HepG2 (cell line): ENCODE data around the gene SAMD10. TPM values are rescaled to one million over a fixed set of nuclear protein-coding genes. Genes with fewer than 3 reads are reported as not detected.
A peak's percentile ranks its signal among the peaks of the same experiment; 100 is the strongest.

ENCODE experiments used
- ATAC-seq: fragments of 200-7000 bp; cut with Tn5 transposase; 3 replicates; pipeline ENCODE4 v1.9.1; 2020; ENCODE audit warnings: mild to moderate bottlenecking, moderate library complexity
- BruUV-seq: library from RNA; stranded (reverse); fragments of 400-500 nt; replicated peaks from 2 replicates; lab custom pipeline; 2021; lab: Mats Ljungman, UMichigan
- CTCF ChIA-PET: fragments of 300-600 bp; formaldehyde crosslinking; extraction: SDS; loops from one replicate; lab custom pipeline; 2021; ENCODE audit warnings: low total read pairs, inconsistent platforms, low intra/inter-chr PET ratio; lab: Yijun Ruan, JAX
- POLR2A ChIA-PET: fragments of 350-600 bp; sonication (Branson Sonifier 250); formaldehyde crosslinking; loops from one replicate; lab custom pipeline; 2020; ENCODE audit warnings: antibody characterized with exemption, inconsistent platforms; lab: Yijun Ruan, JAX
- DNase-seq: peaks from one replicate; pipeline ENCODE4 v3.0.0-alpha.2; 2015; ENCODE audit warnings: low spot score
- FAIRE-seq: peaks from 3 replicates; lab custom pipeline; 2011; peaks lifted over from hg19 to GRCh38; lab: Jason Lieb, UNC
- H2AFZ ChIP-seq: one replicate; pipeline ENCODE4 v1.6.1; 2011; ENCODE audit warnings: low read length, inconsistent platforms
- H3K27ac ChIP-seq: fragments of 300-600 bp; 3 replicates; pipeline ENCODE4 v1.8.0; 2011; ENCODE audit warnings: mixed run types, mild to moderate bottlenecking, mixed read lengths, low read length, inconsistent platforms; ENCODE audit not compliant: insufficient read depth; ENCODE audit errors: extremely low read length
- H3K27me3 ChIP-seq, 2 experiments: fragments of 200-600 bp in 1 of 2; 2 replicates in 1 of 2; 3 replicates in 1 of 2; pipeline versions ENCODE4 v1.6.0 to v1.8.0; 2011; ENCODE audit warnings: low read length in 2 of 2, mild to moderate bottlenecking in 2 of 2, moderate library complexity in 2 of 2, inconsistent platforms in 1 of 2; ENCODE audit not compliant: insufficient read depth in 2 of 2, control insufficient read depth in 1 of 2
- H3K36me3 ChIP-seq, 2 experiments: fragments of 200-600 bp in 1 of 2; replicated peaks in 1 of 2; 2 replicates in 1 of 2; 3 replicates in 1 of 2; pipeline versions ENCODE4 v1.5.1 to v1.8.0; 2011; ENCODE audit warnings: low read length in 2 of 2, inconsistent platforms in 1 of 2; ENCODE audit not compliant: insufficient read depth in 2 of 2, control insufficient read depth in 1 of 2
- H3K4me1 ChIP-seq: 2 replicates; pipeline ENCODE4 v1.5.1; 2012; ENCODE audit warnings: low read length, inconsistent platforms; ENCODE audit not compliant: insufficient read depth
- H3K4me2 ChIP-seq: 2 replicates; pipeline ENCODE4 v1.6.0; 2011; ENCODE audit warnings: low read depth, low read length, inconsistent platforms
- H3K4me3 ChIP-seq, 3 experiments: fragments of 200-600 bp in 1 of 3; sonication (generic), shearing (Covaris generic) in 1 of 3; replicated peaks in 1 of 3; 2 replicates each; pipeline ENCODE4 v1.5.1; 2011 to 2016; ENCODE audit warnings: low read length in 3 of 3, inconsistent platforms in 2 of 3, low read depth in 2 of 3, mild to moderate bottlenecking in 2 of 3, control low read depth in 1 of 3, mixed read lengths in 1 of 3; ENCODE audit not compliant: insufficient read depth in 1 of 3
- H3K79me2 ChIP-seq: one replicate; pipeline ENCODE4 v1.6.1; 2011; ENCODE audit warnings: low read length, inconsistent platforms; ENCODE audit not compliant: insufficient read depth
- H3K9ac ChIP-seq: 2 replicates; pipeline ENCODE4 v1.6.0; 2011; ENCODE audit warnings: mild to moderate bottlenecking, low read depth, low read length, inconsistent platforms; ENCODE audit not compliant: insufficient read depth
- H3K9me3 ChIP-seq: 2 replicates; pipeline ENCODE4 v1.5.1; 2012; ENCODE audit warnings: mild to moderate bottlenecking, low read length
- H4K20me1 ChIP-seq: 2 replicates; pipeline ENCODE4 v1.6.0; 2011; ENCODE audit warnings: inconsistent platforms, mild to moderate bottlenecking, low read length, moderate library complexity; ENCODE audit not compliant: insufficient read depth
- BORCS8-MEF2B ChIP-seq: sonication (generic); formaldehyde crosslinking; IDR thresholded peaks from 2 replicates; pipeline ENCODE4 v1.8.0; 2022; ENCODE audit warnings: mild to moderate bottlenecking, missing genetic modification reagents
- DNMT1 ChIP-seq: sonication (generic); formaldehyde crosslinking; IDR thresholded peaks from 2 replicates; pipeline ENCODE4 v1.5.1; 2020; ENCODE audit warnings: mild to moderate bottlenecking, missing genetic modification reagents
- MATR3 ChIP-seq: sonication (generic); formaldehyde crosslinking; IDR thresholded peaks from 2 replicates; pipeline ENCODE4 v1.4.0; 2020; ENCODE audit warnings: missing genetic modification reagents
- NFIB ChIP-seq: sonication (generic); formaldehyde crosslinking; IDR thresholded peaks from 2 replicates; pipeline ENCODE4 v1.9.0; 2021; ENCODE audit warnings: missing genetic modification reagents, mild to moderate bottlenecking, borderline replicate concordance
- RBFOX2 ChIP-seq: fragments of 200-400 bp; formaldehyde crosslinking; IDR thresholded peaks from 2 replicates; pipeline ENCODE4 v1.6.1; 2017; ENCODE audit warnings: low read depth, mild to moderate bottlenecking, low read length
- RXRB ChIP-seq: IDR thresholded peaks from 2 replicates; pipeline ENCODE4 v1.6.1; 2016; ENCODE audit warnings: borderline replicate concordance, missing genetic modification reagents, missing compliant biosample characterization
- SALL1 ChIP-seq: sonication (generic); formaldehyde crosslinking; IDR thresholded peaks from 2 replicates; pipeline ENCODE4 v1.8.0; 2022; ENCODE audit warnings: mild to moderate bottlenecking, missing genetic modification reagents
- SRY ChIP-seq: sonication (generic); formaldehyde crosslinking; IDR thresholded peaks from 2 replicates; pipeline ENCODE4 v1.8.0; 2022; ENCODE audit warnings: mild to moderate bottlenecking, missing genetic modification reagents
- TCF12 ChIP-seq, 2 experiments: fragments of 450-650 bp in 1 of 2; sonication (generic) in 1 of 2; formaldehyde crosslinking in 1 of 2; IDR thresholded peaks; 2 replicates each; pipeline versions ENCODE4 v1.6.1 to v1.8.0; 2017 to 2022; ENCODE audit warnings: antibody characterized with exemption in 1 of 2, mild to moderate bottlenecking in 1 of 2, missing genetic modification reagents in 1 of 2, moderate library complexity in 1 of 2
- THYN1 ChIP-seq: sonication (generic); formaldehyde crosslinking; IDR thresholded peaks from 2 replicates; pipeline ENCODE4 v1.8.1; 2023; ENCODE audit warnings: low read depth, mild to moderate bottlenecking, moderate library complexity, missing genetic modification reagents, borderline replicate concordance
- UBTF ChIP-seq: sonication (generic); formaldehyde crosslinking; IDR thresholded peaks from 2 replicates; pipeline ENCODE4 v1.4.0; 2020; ENCODE audit warnings: mild to moderate bottlenecking, missing genetic modification reagents
- ZC3H13 ChIP-seq: sonication (generic); formaldehyde crosslinking; IDR thresholded peaks from 2 replicates; pipeline ENCODE4 v1.8.1; 2023; ENCODE audit warnings: mild to moderate bottlenecking, missing genetic modification reagents, moderate library complexity
- ZNF274 ChIP-seq: sonication (generic); formaldehyde crosslinking; IDR thresholded peaks from 2 replicates; pipeline ENCODE4 v1.5.1; 2020; ENCODE audit warnings: mild to moderate bottlenecking, missing genetic modification reagents
- ZNF296 ChIP-seq: sonication (generic); formaldehyde crosslinking; conservative IDR thresholded peaks from 2 replicates; pipeline ENCODE4 v1.5.0; 2020; ENCODE audit warnings: mild to moderate bottlenecking, missing genetic modification reagents
- ZNF446 ChIP-seq: sonication (generic); formaldehyde crosslinking; IDR thresholded peaks from 2 replicates; pipeline ENCODE4 v1.5.0; 2020; ENCODE audit warnings: mild to moderate bottlenecking, missing genetic modification reagents
- ZNF570 ChIP-seq: sonication (generic); formaldehyde crosslinking; IDR thresholded peaks from 2 replicates; pipeline ENCODE4 v1.4.0; 2020; ENCODE audit warnings: mild to moderate bottlenecking, missing genetic modification reagents, borderline replicate concordance
- ZNF768 ChIP-seq: sonication (generic); formaldehyde crosslinking; IDR thresholded peaks from 2 replicates; pipeline ENCODE4 v1.4.0; 2020; ENCODE audit warnings: missing genetic modification reagents
- whole genome bisulfite sequencing: methylation state at CpG from one replicate; pipeline ENCODE4 v1.1.6; 2017; ENCODE audit warnings: low lambda C conversion rate; 5-methylcytosine and 5-hydroxymethylcytosine counted together
- in situ Hi-C: cut with HindIII; loops from 2 replicates; pipeline ENCODE4 v1.10.0; 2017; ENCODE audit warnings: low pct_unique_long_range_greater_than_20kb; ENCODE audit not compliant: extremely low pct_ligation_motif_present
- intact Hi-C: fragments of 100-400 bp; cut with micrococcal nuclease; formaldehyde crosslinking; loops from one replicate; pipeline ENCODE4 v1.10.0; 2022; ENCODE audit not compliant: unreplicated experiment
- polyA plus RNA-seq, 8 experiments: library from polyadenylated mRNA; depleted of rRNA in 3 of 8; stranded (reverse) in 7 of 8; unstranded in 1 of 8; fragments of >200 nt; fragmentation: Illumina TruSeq in 4 of 8; extraction: Trizol in 4 of 8; gene quantifications; 2 replicates each; pipeline versions ENCODE4 v1.2.1 to v1.2.3, GENCODE V29; 2011 to 2016; ENCODE audit warnings: low read depth in 4 of 8, missing spikeins in 1 of 8, mixed read lengths in 1 of 8; ENCODE audit not compliant: insufficient read depth in 1 of 8
- total RNA-seq, 5 experiments: library from RNA; depleted of rRNA; stranded (reverse); fragments of >200 nt; fragmentation: Illumina TruSeq; extraction: Trizol; gene quantifications; 2 replicates each; pipeline ENCODE4 v1.2.3, GENCODE V29; 2016; ENCODE audit warnings: low read depth in 1 of 5

Gene SAMD10
- total and polyA plus RNA-seq, 2 of the 13 experiments (the other 11 are each of a cell fraction or from before 2014, with no cell fraction given): 6.1 to 11.0 TPM

GRCh38 chr20:64025826-64026412 is 46.5 kb upstream of the SAMD10 start:
- TF ChIP-seq NFIB (CRISPR knock-in tag): peak; percentile 93
- 0 out of 2 replicates have a peak, but pooled peaks have one; percentile 6 for TF ChIP-seq ZNF296
- 0 out of 2 replicates have a peak, but pooled peaks have one; percentile 39 for TF ChIP-seq ZNF446 (CRISPR knock-in tag)
- 0 out of 2 replicates have a peak, but pooled peaks have one; percentile 27 for TF ChIP-seq DNMT1 (CRISPR knock-in tag)
- TF ChIP-seq RBFOX2: peak; percentile 49; the same call in 1 of the 2 replicates
- TF ChIP-seq RXRB (CRISPR knock-in tag): no peak
- TF ChIP-seq ZNF570 (CRISPR knock-in tag): no peak
- 0 out of 2 replicates have a peak, but pooled peaks have one; percentile 57 for TF ChIP-seq ZC3H13 (CRISPR knock-in tag)
- TF ChIP-seq ZNF274 (CRISPR knock-in tag): 0 out of 2 replicates have a peak, but pooled peaks have one; percentile 23
- no peak for TF ChIP-seq TCF12 (IDR thresholded peaks at IDR 0.05)
- 0 out of 2 replicates have a peak, but pooled peaks have one; percentile 10 for TF ChIP-seq TCF12 (CRISPR knock-in tag; IDR thresholded peaks at IDR 0.05)
- TF ChIP-seq SRY: peak; percentile 41; the same call in 1 of the 2 replicates
- peak; percentile 11; the same call in 1 of the 2 replicates for TF ChIP-seq UBTF (CRISPR knock-in tag)
- peak; percentile 2; the same call in 1 of the 2 replicates for TF ChIP-seq SALL1 (CRISPR knock-in tag)
- no peak for TF ChIP-seq MATR3
- no peak for TF ChIP-seq THYN1 (CRISPR knock-in tag)
- TF ChIP-seq ZNF768: peak; percentile 22; the same call in 1 of the 2 replicates
- TF ChIP-seq BORCS8-MEF2B (CRISPR knock-in tag): 0 out of 2 replicates have a peak, but pooled peaks have one; percentile 9
- TF ChIP-seq, all 625 proteins: peak for 13
- Histone ChIP-seq H3K27me3 (no peaks in the 10 kb centered on the region), H3K4me2 (no peak overlapping the region), H4K20me1 (no peaks in the 10 kb centered on the region), H3K4me3 (no peak overlapping the region), H3K27ac (peak overlapping the region; percentile 92), H3K9me3 (no peaks in the 10 kb centered on the region), H3K4me1 (peaks cover 42% of the 10 kb centered on the region), H3K9ac (no peak overlapping the region), H3K79me2 (peaks cover 4% of the 10 kb centered on the region), H2AFZ (no peak overlapping the region), H3K36me3 (peaks cover 55 to 82% of the 10 kb centered on the region in 2 experiments)
- intact Hi-C loops (no loop called here), in situ Hi-C loops (no loop called here)
- no TSS peak for BruUV-seq
- DNase-seq: no peak
- CTCF ChIA-PET: no interaction called here
- 99% methylated on average over 29 of the region's 29 CpGs for WGBS
- no peak for FAIRE-seq
- POLR2A ChIA-PET: interaction anchor here (1.0 to 5.0 kb wide), 4 partner anchors 8 to 45 kb away, joined by 3 to 81 read pairs (median 12); partner anchors contain the start of genes C20orf204 and PRPF6
- no peak for ATAC-seq
